ENCODE results near the gene CASP6. TPM values are rescaled to one million over a fixed set of nuclear protein-coding genes. Genes with fewer than 3 reads are reported as not detected.

Gene CASP6
- total and polyA plus RNA-seq, 2 of the 8 experiments (the other 6 are each of a cell fraction or from before 2014, with no cell fraction given) = 29.5 to 35.1 TPM

DNA sequence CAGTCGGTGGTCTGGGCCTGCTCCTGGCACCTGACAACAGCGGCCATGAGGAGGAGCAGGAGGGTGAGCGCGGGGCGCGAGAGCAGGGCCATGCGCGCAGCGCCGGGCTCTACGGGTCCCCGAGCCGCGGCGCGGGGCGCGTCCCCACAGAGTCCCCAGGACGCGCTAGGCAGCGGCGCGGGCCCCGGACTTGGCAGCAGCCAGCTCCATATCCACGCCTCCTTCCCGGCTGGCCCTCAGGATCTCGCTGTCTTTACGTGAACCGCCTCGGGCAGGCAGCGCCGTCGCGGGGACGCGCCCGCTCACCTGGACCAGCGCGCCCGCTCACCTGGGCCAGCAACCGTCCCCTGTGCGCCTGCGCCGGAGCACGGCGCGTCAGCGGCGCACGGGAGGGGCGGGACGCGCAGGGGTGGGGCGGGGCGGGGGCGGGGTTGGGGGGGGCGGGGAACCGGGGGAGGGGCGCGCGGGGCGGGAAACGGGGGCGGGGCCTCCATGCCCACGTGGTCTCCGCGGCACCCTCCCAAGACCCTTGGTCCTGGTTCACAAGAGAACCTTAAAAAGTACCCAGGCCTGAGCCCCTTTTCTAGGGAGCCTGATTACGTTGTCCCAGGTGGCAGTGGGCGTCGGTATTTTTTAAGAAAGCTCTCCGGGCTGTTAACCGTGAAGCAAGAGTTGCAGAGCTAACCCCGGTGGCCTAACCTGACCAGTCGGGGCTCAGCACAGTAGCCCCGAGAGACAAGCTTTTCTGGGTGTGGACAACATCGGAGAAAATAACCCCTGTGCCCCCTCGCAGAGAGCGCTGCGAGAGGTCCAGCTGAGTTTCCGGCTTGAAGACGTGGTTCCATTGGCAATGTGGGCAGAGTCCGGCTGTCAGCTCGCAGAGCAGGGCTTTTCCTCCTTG lies 26.7 kb upstream of the CASP6 start, which contains the start of gene PLA2G12A (continued):
- TF ChIP-seq, protein P1, sequence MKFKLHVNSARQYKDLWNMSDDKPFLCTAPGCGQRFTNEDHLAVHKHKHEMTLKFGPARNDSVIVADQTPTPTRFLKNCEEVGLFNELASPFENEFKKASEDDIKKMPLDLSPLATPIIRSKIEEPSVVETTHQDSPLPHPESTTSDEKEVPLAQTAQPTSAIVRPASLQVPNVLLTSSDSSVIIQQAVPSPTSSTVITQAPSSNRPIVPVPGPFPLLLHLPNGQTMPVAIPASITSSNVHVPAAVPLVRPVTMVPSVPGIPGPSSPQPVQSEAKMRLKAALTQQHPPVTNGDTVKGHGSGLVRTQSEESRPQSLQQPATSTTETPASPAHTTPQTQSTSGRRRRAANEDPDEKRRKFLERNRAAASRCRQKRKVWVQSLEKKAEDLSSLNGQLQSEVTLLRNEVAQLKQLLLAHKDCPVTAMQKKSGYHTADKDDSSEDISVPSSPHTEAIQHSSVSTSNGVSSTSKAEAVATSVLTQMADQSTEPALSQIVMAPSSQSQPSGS (IDR thresholded peaks at IDR 0.05; ENCODE audit: low read length) = no peak
- TF ChIP-seq SRF (IDR thresholded peaks at IDR 0.05; ENCODE audit: low read depth, low read length) (no peak), TAF7 (optimal IDR thresholded peaks at IDR 0.05; ENCODE audit: borderline replicate concordance, low read depth, low read length) (peak; percentile 14), EGR1 (IDR thresholded peaks at IDR 0.05; ENCODE audit: borderline replicate concordance, low read depth, low read length) (no peak), SP4 (IDR thresholded peaks at IDR 0.05; ENCODE audit: low read length) (no peak; the same call in 1 of the 2 replicates), RFX5 (IDR thresholded peaks at IDR 0.05; ENCODE audit: borderline replicate concordance, low read depth, low read length) (no peak), BCL11A (IDR thresholded peaks at IDR 0.05; ENCODE audit: low read depth in 2 of 2, low read length in 2 of 2) (no peak), BACH1 (IDR thresholded peaks at IDR 0.05; ENCODE audit: low read length) (no peak)
- TF ChIP-seq, protein P2, sequence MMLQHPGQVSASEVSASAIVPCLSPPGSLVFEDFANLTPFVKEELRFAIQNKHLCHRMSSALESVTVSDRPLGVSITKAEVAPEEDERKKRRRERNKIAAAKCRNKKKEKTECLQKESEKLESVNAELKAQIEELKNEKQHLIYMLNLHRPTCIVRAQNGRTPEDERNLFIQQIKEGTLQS (IDR thresholded peaks at IDR 0.05; ENCODE audit: insufficient read depth, low read depth, low read length) = no peak
